ENCODE data around the gene XXYLT1.

The XXYLT1 gene

GRCh38 chr3:195118671-195119070 lies 152.3 kb downstream of the XXYLT1 start:
- H3K36me3 ChIP-seq (ENCODE audit: control insufficient read depth, insufficient read depth, low read length) = no peaks in the 10 kb centered on the region
- no peak overlapping the region for H3K4me3 ChIP-seq (replicated peaks; ENCODE audit: low read depth, low read length)
- no peaks in the 10 kb centered on the region for H3K27me3 ChIP-seq (replicated peaks; ENCODE audit: control insufficient read depth, insufficient read depth, low read length)
- no peak for DNase-seq (ENCODE audit: extremely low read depth, insufficient read length)
- TF ChIP-seq, protein P1, sequence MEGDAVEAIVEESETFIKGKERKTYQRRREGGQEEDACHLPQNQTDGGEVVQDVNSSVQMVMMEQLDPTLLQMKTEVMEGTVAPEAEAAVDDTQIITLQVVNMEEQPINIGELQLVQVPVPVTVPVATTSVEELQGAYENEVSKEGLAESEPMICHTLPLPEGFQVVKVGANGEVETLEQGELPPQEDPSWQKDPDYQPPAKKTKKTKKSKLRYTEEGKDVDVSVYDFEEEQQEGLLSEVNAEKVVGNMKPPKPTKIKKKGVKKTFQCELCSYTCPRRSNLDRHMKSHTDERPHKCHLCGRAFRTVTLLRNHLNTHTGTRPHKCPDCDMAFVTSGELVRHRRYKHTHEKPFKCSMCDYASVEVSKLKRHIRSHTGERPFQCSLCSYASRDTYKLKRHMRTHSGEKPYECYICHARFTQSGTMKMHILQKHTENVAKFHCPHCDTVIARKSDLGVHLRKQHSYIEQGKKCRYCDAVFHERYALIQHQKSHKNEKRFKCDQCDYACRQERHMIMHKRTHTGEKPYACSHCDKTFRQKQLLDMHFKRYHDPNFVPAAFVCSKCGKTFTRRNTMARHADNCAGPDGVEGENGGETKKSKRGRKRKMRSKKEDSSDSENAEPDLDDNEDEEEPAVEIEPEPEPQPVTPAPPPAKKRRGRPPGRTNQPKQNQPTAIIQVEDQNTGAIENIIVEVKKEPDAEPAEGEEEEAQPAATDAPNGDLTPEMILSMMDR (IDR thresholded peaks at IDR 0.05; ENCODE audit: insufficient read depth, low read length, poor library complexity, severe bottlenecking) = no peak

- DNase-seq (ENCODE audit: extremely low read depth, insufficient read length) = no peak
- Histone ChIP-seq H3K36me3 (ENCODE audit: control insufficient read depth, insufficient read depth, low read length) (no peaks in the 10 kb centered on the region), H3K27me3 (replicated peaks; ENCODE audit: control insufficient read depth, insufficient read depth, low read length) (no peaks in the 10 kb centered on the region), H3K4me3 (replicated peaks; ENCODE audit: low read depth, low read length) (no peak overlapping the region)
- TF ChIP-seq, protein P1 (IDR thresholded peaks at IDR 0.05; ENCODE audit: insufficient read depth, low read length, poor library complexity, severe bottlenecking) = peak; percentile 42
Measured at GRCh38 chr3:195117978-195118581, 152.9 kb downstream of the XXYLT1 start.

- DNase-seq (ENCODE audit: extremely low read depth, insufficient read length) = no peak
- Histone ChIP-seq H3K4me3 (replicated peaks; ENCODE audit: low read depth, low read length) (no peak overlapping the region), H3K36me3 (ENCODE audit: control insufficient read depth, insufficient read depth, low read length) (no peaks in the 10 kb centered on the region), H3K27me3 (replicated peaks; ENCODE audit: control insufficient read depth, insufficient read depth, low read length) (no peaks in the 10 kb centered on the region)
- TF ChIP-seq, protein P1 (IDR thresholded peaks at IDR 0.05; ENCODE audit: insufficient read depth, low read length, poor library complexity, severe bottlenecking) = no peak
Measured at GRCh38 chr3:195116407-195117185, 154.4 kb downstream of the XXYLT1 start.

GRCh38 chr3:195115600-195116406 lies 155.2 kb downstream of the XXYLT1 start:
- Histone ChIP-seq H3K27me3 (replicated peaks; ENCODE audit: control insufficient read depth, insufficient read depth, low read length) (no peaks in the 10 kb centered on the region), H3K4me3 (replicated peaks; ENCODE audit: low read depth, low read length) (no peak overlapping the region), H3K36me3 (ENCODE audit: control insufficient read depth, insufficient read depth, low read length) (no peaks in the 10 kb centered on the region)
- TF ChIP-seq, protein P1 (IDR thresholded peaks at IDR 0.05; ENCODE audit: insufficient read depth, low read length, poor library complexity, severe bottlenecking) = no peak
- no peak for DNase-seq (ENCODE audit: extremely low read depth, insufficient read length)

- TF ChIP-seq, protein P1 (IDR thresholded peaks at IDR 0.05; ENCODE audit: insufficient read depth, low read length, poor library complexity, severe bottlenecking) = no peak
- DNase-seq (ENCODE audit: extremely low read depth, insufficient read length) = no peak
Measured at GRCh38 chr3:195114786-195115599, 156.0 kb downstream of the XXYLT1 start.

More at GRCh38 chr3:195114786-195115599, 156.0 kb downstream of the XXYLT1 start:
- Histone ChIP-seq H3K4me3 (replicated peaks; ENCODE audit: low read depth, low read length) (no peak overlapping the region), H3K27me3 (replicated peaks; ENCODE audit: control insufficient read depth, insufficient read depth, low read length) (no peaks in the 10 kb centered on the region), H3K36me3 (ENCODE audit: control insufficient read depth, insufficient read depth, low read length) (no peaks in the 10 kb centered on the region)
